Measurements from ENCODE around the gene WDFY4. TPM values are rescaled to one million over a fixed set of nuclear protein-coding genes. Genes with fewer than 3 reads are reported as not detected.

WDFY4 gene
- total RNA-seq, 4 donors from 2014 or later, result 5.0 to 16.5 (median 8.8) TPM

GRCh38 chr10:48659790-48660189 is 24.9 kb upstream of the WDFY4 start:
- H3K9me3 ChIP-seq, result no peaks in the 10 kb centered on the region
- no peak overlapping the region for H3K4me3 ChIP-seq
- no peak overlapping the region for H3K27ac ChIP-seq
- peaks cover 0 to 20% (median 13%) of the 10 kb centered on the region in 4 donors for H3K4me1 ChIP-seq
- peaks cover 0 to 4% of the 10 kb centered on the region in 2 donors for H3K27me3 ChIP-seq
- no peak for DNase-seq (ENCODE audit: low spot score in 2 of 2)
- 33 to 39% methylated on average over 2 of the region's 2 CpGs for WGBS, 2 donors
- peak in 2 of 5 experiments; percentile 24 for TF ChIP-seq CTCF (IDR thresholded peaks at IDR 0.05)
- TF ChIP-seq EP300 (IDR thresholded peaks at IDR 0.05), result no peak
- TF ChIP-seq POLR2A (IDR thresholded peaks at IDR 0.05), result no peak
- no peaks in the 10 kb centered on the region for H3K36me3 ChIP-seq

GRCh38 chr10:48661441-48661840 is 23.2 kb upstream of the WDFY4 start:
- Histone ChIP-seq H3K4me1 (peaks cover 0 to 6% (median 4%) of the 10 kb centered on the region in 4 donors), H3K4me3 (no peak overlapping the region), H3K27ac (no peak overlapping the region), H3K27me3 (no peaks in the 10 kb centered on the region), H3K36me3 (no peaks in the 10 kb centered on the region), H3K9me3 (no peaks in the 10 kb centered on the region)
- TF ChIP-seq POLR2A (IDR thresholded peaks at IDR 0.05) (no peak), EP300 (IDR thresholded peaks at IDR 0.05) (no peak), CTCF (IDR thresholded peaks at IDR 0.05) (no peak)
- no peak for DNase-seq (ENCODE audit: low spot score in 2 of 2)

GRCh38 chr10:48667960-48668590 is 16.6 kb upstream of the WDFY4 start:
- no peak overlapping the region for H3K4me3 ChIP-seq
- no peak for DNase-seq (ENCODE audit: low spot score in 2 of 2)
- TF ChIP-seq POLR2A (IDR thresholded peaks at IDR 0.05), result no peak
- TF ChIP-seq EP300 (IDR thresholded peaks at IDR 0.05), result no peak
- TF ChIP-seq CTCF (IDR thresholded peaks at IDR 0.05), result no peak
- H3K9me3 ChIP-seq, result no peaks in the 10 kb centered on the region
- 76 to 79% methylated on average over 8 of the region's 8 CpGs for WGBS, 2 donors
- peak overlapping the region in 1 of 4 donors; percentile 21 for H3K27ac ChIP-seq
- no peaks in the 10 kb centered on the region for H3K27me3 ChIP-seq
- H3K36me3 ChIP-seq, result no peaks in the 10 kb centered on the region
- H3K4me1 ChIP-seq, result peaks cover 0 to 7% (median 0%) of the 10 kb centered on the region in 4 donors

- 53 to 54% methylated on average over 23 to 28 of the region's 28 CpGs for WGBS, 2 donors
- TF ChIP-seq POLR2A (IDR thresholded peaks at IDR 0.05) (no peak), CTCF (IDR thresholded peaks at IDR 0.05) (no peak), EP300 (IDR thresholded peaks at IDR 0.05) (no peak)
Observed at GRCh38 chr10:48670978-48671913, 13.4 kb upstream of the WDFY4 start.

More at GRCh38 chr10:48670978-48671913, 13.4 kb upstream of the WDFY4 start:
- Histone ChIP-seq H3K4me1 (peaks cover 0 to 7% (median 0%) of the 10 kb centered on the region in 4 donors), H3K9me3 (no peaks in the 10 kb centered on the region), H3K36me3 (no peaks in the 10 kb centered on the region), H3K4me3 (peak overlapping the region in 1 of 4 donors; percentile 5), H3K27ac (peak overlapping the region in 1 of 4 donors; percentile 75), H3K27me3 (no peaks in the 10 kb centered on the region)
- DNase-seq (ENCODE audit: low spot score in 2 of 2), result no peak
